HepG2 (cell line): Measurements from ENCODE around the gene NNMT. TPM values are rescaled to one million over a fixed set of nuclear protein-coding genes. Genes with fewer than 3 reads are reported as not detected.
A peak's percentile ranks its signal among the peaks of the same experiment; 100 is the strongest.

Experiments used
- ATAC-seq: fragments of 200-7000 bp; cut with Tn5 transposase; 3 replicates; pipeline ENCODE4 v1.9.1; 2020; ENCODE audit warnings: mild to moderate bottlenecking, moderate library complexity
- BruUV-seq: library from RNA; stranded (reverse); fragments of 400-500 nt; replicated peaks from 2 replicates; lab custom pipeline; 2021; lab: Mats Ljungman, UMichigan
- CTCF ChIA-PET: fragments of 300-600 bp; formaldehyde crosslinking; extraction: SDS; loops from one replicate; lab custom pipeline; 2021; ENCODE audit warnings: low total read pairs, inconsistent platforms, low intra/inter-chr PET ratio; lab: Yijun Ruan, JAX
- POLR2A ChIA-PET: fragments of 350-600 bp; sonication (Branson Sonifier 250); formaldehyde crosslinking; loops from one replicate; lab custom pipeline; 2020; ENCODE audit warnings: antibody characterized with exemption, inconsistent platforms; lab: Yijun Ruan, JAX
- DNase-seq: peaks from one replicate; pipeline ENCODE4 v3.0.0-alpha.2; 2015; ENCODE audit warnings: low spot score
- FAIRE-seq: peaks from 3 replicates; lab custom pipeline; 2011; peaks lifted over from hg19 to GRCh38; lab: Jason Lieb, UNC
- H2AFZ ChIP-seq: one replicate; pipeline ENCODE4 v1.6.1; 2011; ENCODE audit warnings: low read length, inconsistent platforms
- H3K27ac ChIP-seq: fragments of 300-600 bp; 3 replicates; pipeline ENCODE4 v1.8.0; 2011; ENCODE audit warnings: mixed run types, mild to moderate bottlenecking, mixed read lengths, low read length, inconsistent platforms; ENCODE audit not compliant: insufficient read depth; ENCODE audit errors: extremely low read length
- H3K27me3 ChIP-seq, 2 experiments: fragments of 200-600 bp in 1 of 2; 2 replicates in 1 of 2; 3 replicates in 1 of 2; pipeline versions ENCODE4 v1.6.0 to v1.8.0; 2011; ENCODE audit warnings: low read length in 2 of 2, mild to moderate bottlenecking in 2 of 2, moderate library complexity in 2 of 2, inconsistent platforms in 1 of 2; ENCODE audit not compliant: insufficient read depth in 2 of 2, control insufficient read depth in 1 of 2
- H3K36me3 ChIP-seq, 2 experiments: fragments of 200-600 bp in 1 of 2; replicated peaks in 1 of 2; 2 replicates in 1 of 2; 3 replicates in 1 of 2; pipeline versions ENCODE4 v1.5.1 to v1.8.0; 2011; ENCODE audit warnings: low read length in 2 of 2, inconsistent platforms in 1 of 2; ENCODE audit not compliant: insufficient read depth in 2 of 2, control insufficient read depth in 1 of 2
- H3K4me1 ChIP-seq: 2 replicates; pipeline ENCODE4 v1.5.1; 2012; ENCODE audit warnings: low read length, inconsistent platforms; ENCODE audit not compliant: insufficient read depth
- H3K4me2 ChIP-seq: 2 replicates; pipeline ENCODE4 v1.6.0; 2011; ENCODE audit warnings: low read depth, low read length, inconsistent platforms
- H3K4me3 ChIP-seq, 3 experiments: fragments of 200-600 bp in 1 of 3; sonication (generic), shearing (Covaris generic) in 1 of 3; replicated peaks in 1 of 3; 2 replicates each; pipeline ENCODE4 v1.5.1; 2011 to 2016; ENCODE audit warnings: low read length in 3 of 3, inconsistent platforms in 2 of 3, low read depth in 2 of 3, mild to moderate bottlenecking in 2 of 3, control low read depth in 1 of 3, mixed read lengths in 1 of 3; ENCODE audit not compliant: insufficient read depth in 1 of 3
- H3K79me2 ChIP-seq: one replicate; pipeline ENCODE4 v1.6.1; 2011; ENCODE audit warnings: low read length, inconsistent platforms; ENCODE audit not compliant: insufficient read depth
- H3K9ac ChIP-seq: 2 replicates; pipeline ENCODE4 v1.6.0; 2011; ENCODE audit warnings: mild to moderate bottlenecking, low read depth, low read length, inconsistent platforms; ENCODE audit not compliant: insufficient read depth
- H3K9me3 ChIP-seq: 2 replicates; pipeline ENCODE4 v1.5.1; 2012; ENCODE audit warnings: mild to moderate bottlenecking, low read length
- H4K20me1 ChIP-seq: 2 replicates; pipeline ENCODE4 v1.6.0; 2011; ENCODE audit warnings: inconsistent platforms, mild to moderate bottlenecking, low read length, moderate library complexity; ENCODE audit not compliant: insufficient read depth
- CTCF ChIP-seq: sonication (generic); formaldehyde crosslinking; IDR thresholded peaks from 2 replicates; pipeline ENCODE4 v1.5.0; 2020; ENCODE audit warnings: mild to moderate bottlenecking, missing genetic modification reagents, moderate library complexity
- EHMT2 ChIP-seq: fragments of 200-600 bp; sonication (generic); IDR thresholded peaks from 2 replicates; pipeline ENCODE4 v1.7.0; 2017; ENCODE audit warnings: antibody characterized with exemption, low read depth, low read length, borderline replicate concordance
- TCF7 ChIP-seq: sonication (generic); IDR thresholded peaks from 2 replicates; pipeline ENCODE4 v1.6.1; 2016; ENCODE audit warnings: antibody characterized with exemption, low read depth
- ZNF407 ChIP-seq: sonication (generic); formaldehyde crosslinking; IDR thresholded peaks from one replicate; pipeline ENCODE4 v1.5.1; 2020; ENCODE audit warnings: mild to moderate bottlenecking, missing genetic modification reagents; ENCODE audit errors: not compliant biosample characterization
- ZNF784 ChIP-seq: sonication (generic); formaldehyde crosslinking; IDR thresholded peaks from 2 replicates; pipeline ENCODE4 v1.5.1; 2020; ENCODE audit warnings: missing genetic modification reagents, mild to moderate bottlenecking, borderline replicate concordance
- WGBS: methylation state at CpG from one replicate; pipeline ENCODE4 v1.1.6; 2017; ENCODE audit warnings: low lambda C conversion rate; 5-methylcytosine and 5-hydroxymethylcytosine counted together
- in situ Hi-C: cut with HindIII; loops from 2 replicates; pipeline ENCODE4 v1.10.0; 2017; ENCODE audit warnings: low pct_unique_long_range_greater_than_20kb; ENCODE audit not compliant: extremely low pct_ligation_motif_present
- intact Hi-C: fragments of 100-400 bp; cut with micrococcal nuclease; formaldehyde crosslinking; loops from one replicate; pipeline ENCODE4 v1.10.0; 2022; ENCODE audit not compliant: unreplicated experiment
- polyA plus RNA-seq, 8 experiments: library from polyadenylated mRNA; depleted of rRNA in 3 of 8; stranded (reverse) in 7 of 8; unstranded in 1 of 8; fragments of >200 nt; fragmentation: Illumina TruSeq in 4 of 8; extraction: Trizol in 4 of 8; gene quantifications; 2 replicates each; pipeline versions ENCODE4 v1.2.1 to v1.2.3, GENCODE V29; 2011 to 2016; ENCODE audit warnings: low read depth in 4 of 8, missing spikeins in 1 of 8, mixed read lengths in 1 of 8; ENCODE audit not compliant: insufficient read depth in 1 of 8
- total RNA-seq, 5 experiments: library from RNA; depleted of rRNA; stranded (reverse); fragments of >200 nt; fragmentation: Illumina TruSeq; extraction: Trizol; gene quantifications; 2 replicates each; pipeline ENCODE4 v1.2.3, GENCODE V29; 2016; ENCODE audit warnings: low read depth in 1 of 5

NNMT gene
- total and polyA plus RNA-seq, 2 of the 13 experiments (the other 11 are each of a cell fraction or from before 2014, with no cell fraction given), result 0.13 TPM; not detected in 1

- Histone ChIP-seq H3K27ac (no peak overlapping the region), H3K27me3 (peaks cover 0 to 4% of the 10 kb centered on the region in 2 experiments; a peak in 1 of 5 replicates), H3K9me3 (no peaks in the 10 kb centered on the region), H2AFZ (no peak overlapping the region), H3K9ac (no peak overlapping the region), H3K4me1 (no peaks in the 10 kb centered on the region)
- ATAC-seq (no peak; the same call in 2 of the 3 replicates), FAIRE-seq (no peak), DNase-seq (no peak)
- in situ Hi-C loops, result loop anchor here (25.0 kb wide), 1 partner anchor 440 kb away; no protein-coding TSS in a partner anchor
- intact Hi-C loops, result no loop called here
- ChIA-PET CTCF (no interaction called here), POLR2A (no interaction called here)
- TF ChIP-seq CTCF (CRISPR knock-in tag) (peak; percentile 12; the same call in 1 of the 2 replicates), ZNF784 (CRISPR knock-in tag) (no peak)
- TF ChIP-seq, all 625 proteins: peak for 1
- 53% methylated on average over 6 of the region's 9 CpGs for WGBS
- Histone ChIP-seq H3K4me2 (no peak overlapping the region), H3K36me3 (no peaks in the 10 kb centered on the region), H4K20me1 (no peaks in the 10 kb centered on the region), H3K4me3 (no peak overlapping the region), H3K79me2 (no peaks in the 10 kb centered on the region)
- no TSS peak for BruUV-seq
Observed at GRCh38 chr11:114251815-114252337, 44.3 kb upstream of the NNMT start.

GRCh38 chr11:114252767-114253166, 43.4 kb upstream of the NNMT start:
- no peaks in the 10 kb centered on the region for H3K36me3 ChIP-seq
- H3K4me3 ChIP-seq, result no peak overlapping the region
- peaks cover 7% of the 10 kb centered on the region for H3K4me1 ChIP-seq
- no peak overlapping the region for H3K9ac ChIP-seq
- no peaks in the 10 kb centered on the region for H3K79me2 ChIP-seq
- no peaks in the 10 kb centered on the region for H4K20me1 ChIP-seq
- ChIA-PET POLR2A (no interaction called here), CTCF (no interaction called here)
- H3K4me2 ChIP-seq, result no peak overlapping the region
- no peak overlapping the region for H3K27ac ChIP-seq
- WGBS, result 24% methylated on average over 9 of the region's 9 CpGs
- ATAC-seq, result no peak
- in situ Hi-C loops (loop anchor here (25.0 kb wide), 1 partner anchor 440 kb away; no protein-coding TSS in a partner anchor), intact Hi-C loops (loop anchor here (1.0 kb wide), 1 partner anchor 264 kb away; no protein-coding TSS in a partner anchor)
- FAIRE-seq, result no peak
- H2AFZ ChIP-seq, result no peak overlapping the region
- no peaks in the 10 kb centered on the region for H3K9me3 ChIP-seq
- BruUV-seq, result no TSS peak
- H3K27me3 ChIP-seq, result peaks cover 0 to 10% of the 10 kb centered on the region in 2 experiments; a peak in 2 of 5 replicates
- DNase-seq, result no peak
- TF ChIP-seq TCF7, result no peak
- TF ChIP-seq EHMT2, result no peak
- TF ChIP-seq ZNF407 (CRISPR knock-in tag), result no peak
